Measurements from ENCODE around the gene ENPP1.

The ENPP1 gene

GRCh38 chr6:131861381-131861780, 53.6 kb downstream of the ENPP1 start:
- H3K27me3 ChIP-seq = no peaks in the 10 kb centered on the region
- no peaks in the 10 kb centered on the region for H3K36me3 ChIP-seq
- H3K4me3 ChIP-seq (ENCODE audit: low read depth, low read length) = no peak overlapping the region
- TF ChIP-seq CTCF (IDR thresholded peaks at IDR 0.05; ENCODE audit: low read depth, low read length) = no peak
- no peaks in the 10 kb centered on the region for H3K9me3 ChIP-seq
- DNase-seq = no peak
- H3K4me1 ChIP-seq = no peaks in the 10 kb centered on the region; the same call in 1 of the 2 replicates

GRCh38 chr6:131862476-131862875, 54.7 kb downstream of the ENPP1 start:
- H3K4me3 ChIP-seq (ENCODE audit: low read depth, low read length) = no peak overlapping the region
- TF ChIP-seq CTCF (IDR thresholded peaks at IDR 0.05; ENCODE audit: low read depth, low read length) = no peak
- H3K9me3 ChIP-seq = no peaks in the 10 kb centered on the region
- H3K36me3 ChIP-seq = no peaks in the 10 kb centered on the region
- no peak for DNase-seq
- no peaks in the 10 kb centered on the region for H3K27me3 ChIP-seq
- no peaks in the 10 kb centered on the region; the same call in 1 of the 2 replicates for H3K4me1 ChIP-seq

GRCh38 chr6:131867744-131868143, 59.9 kb downstream of the ENPP1 start:
- Histone ChIP-seq H3K4me1 (no peaks in the 10 kb centered on the region; the same call in 1 of the 2 replicates), H3K36me3 (no peaks in the 10 kb centered on the region), H3K9me3 (no peaks in the 10 kb centered on the region), H3K4me3 (ENCODE audit: low read depth, low read length) (no peak overlapping the region), H3K27me3 (no peaks in the 10 kb centered on the region)
- no peak for DNase-seq
- no peak for TF ChIP-seq CTCF (IDR thresholded peaks at IDR 0.05; ENCODE audit: low read depth, low read length)

- Histone ChIP-seq H3K36me3 (no peaks in the 10 kb centered on the region), H3K9me3 (no peaks in the 10 kb centered on the region), H3K4me1 (no peaks in the 10 kb centered on the region; the same call in 1 of the 2 replicates), H3K4me3 (ENCODE audit: low read depth, low read length) (no peak overlapping the region), H3K27me3 (no peaks in the 10 kb centered on the region)
- no peak for DNase-seq
- TF ChIP-seq CTCF (IDR thresholded peaks at IDR 0.05; ENCODE audit: low read depth, low read length) = no peak
These were observed 61.0 kb downstream of the ENPP1 start for GRCh38 chr6:131868836-131869235.

- no peak for DNase-seq
- H3K9me3 ChIP-seq = no peaks in the 10 kb centered on the region
- no peak for TF ChIP-seq CTCF (IDR thresholded peaks at IDR 0.05; ENCODE audit: low read depth, low read length)
- no peaks in the 10 kb centered on the region for H3K27me3 ChIP-seq
- no peaks in the 10 kb centered on the region for H3K36me3 ChIP-seq
- no peaks in the 10 kb centered on the region for H3K4me1 ChIP-seq
- H3K4me3 ChIP-seq (ENCODE audit: low read depth, low read length) = no peak overlapping the region
These were observed 67.8 kb downstream of the ENPP1 start for GRCh38 chr6:131875647-131876046.

GRCh38 chr6:131876545-131876944, 68.7 kb downstream of the ENPP1 start:
- DNase-seq = no peak
- H3K4me3 ChIP-seq (ENCODE audit: low read depth, low read length) = no peak overlapping the region
- TF ChIP-seq CTCF (IDR thresholded peaks at IDR 0.05; ENCODE audit: low read depth, low read length) = no peak
- no peaks in the 10 kb centered on the region for H3K4me1 ChIP-seq
- no peaks in the 10 kb centered on the region for H3K27me3 ChIP-seq
- H3K36me3 ChIP-seq = no peaks in the 10 kb centered on the region
- no peaks in the 10 kb centered on the region for H3K9me3 ChIP-seq

Data from BE2C (cell line).